WTC11 (cell line): ENCODE measurements around the gene EMILIN1. TPM values are rescaled to one million over a fixed set of nuclear protein-coding genes. Genes with fewer than 3 reads are reported as not detected.

Experiments
- total RNA-seq: library from RNA; stranded (reverse); gene quantifications from 3 replicates; pipeline ENCODE4 v1.2.3, GENCODE V29; 2021

EMILIN1 gene
- total RNA-seq, 1 experiment from 2014 or later, result 3.5 TPM

Other genes starting within 250 kb of the EMILIN1 start
- 7.6 to 12.1 TPM (median 9.2 TPM) in 3 replicates for gene DPYSL5, start 230.5 kb upstream of the EMILIN1 start, total RNA-seq
- 4.9 to 10.3 TPM (median 6.0 TPM) in 3 replicates for gene MAPRE3, start 108.0 kb upstream of the EMILIN1 start, total RNA-seq
- 46.4 to 57.1 TPM (median 48.9 TPM) in 3 replicates for gene TMEM214, start 45.6 kb upstream of the EMILIN1 start, total RNA-seq
- gene AGBL5, start 26.9 kb upstream of the EMILIN1 start, total RNA-seq, result 43.0 to 57.1 TPM (median 55.6 TPM) in 3 replicates
- gene OST4, start 7.0 kb upstream of the EMILIN1 start, total RNA-seq, result 210 to 239 TPM (median 226 TPM) in 3 replicates
- gene KHK, start 8.2 kb downstream of the EMILIN1 start, total RNA-seq, result 15.5 to 17.4 TPM (median 17.4 TPM) in 3 replicates
- 3.5 to 4.0 TPM (median 3.8 TPM) in 3 replicates for gene CGREF1, start 40.5 kb downstream of the EMILIN1 start, total RNA-seq
- gene ABHD1, start 45.2 kb downstream of the EMILIN1 start, total RNA-seq, result 0.31 to 0.62 TPM (median 0.53 TPM) in 3 replicates
- 56.7 to 69.2 TPM (median 56.7 TPM) in 3 replicates for gene PREB, start 56.0 kb downstream of the EMILIN1 start, total RNA-seq
- not detected in 3 replicates for gene PRR30, start 60.8 kb downstream of the EMILIN1 start, total RNA-seq
- gene TCF23, start 70.4 kb downstream of the EMILIN1 start, total RNA-seq, result 0.05 to 0.14 TPM (median 0.13 TPM) in 3 replicates
- 97.2 to 115 TPM (median 109 TPM) in 3 replicates for gene ATRAID, start 133.4 kb downstream of the EMILIN1 start, total RNA-seq
- gene SLC5A6, start 133.7 kb downstream of the EMILIN1 start, total RNA-seq, result 80.8 to 111 TPM (median 86.4 TPM) in 3 replicates
- 145 to 178 TPM (median 150 TPM) in 3 replicates for gene CAD, start 138.8 kb downstream of the EMILIN1 start, total RNA-seq
- 8.0 to 8.9 TPM (median 8.1 TPM) in 3 replicates for gene SLC30A3, start 184.4 kb downstream of the EMILIN1 start, total RNA-seq
- 0.18 to 0.44 TPM (median 0.34 TPM) in 3 replicates for gene DNAJC5G, start 196.8 kb downstream of the EMILIN1 start, total RNA-seq
- gene TRIM54, start 203.8 kb downstream of the EMILIN1 start, total RNA-seq, result 3.0 to 3.4 TPM (median 3.3 TPM) in 3 replicates
- 0.68 to 1.2 TPM (median 0.71 TPM) in 3 replicates for gene UCN, start 229.8 kb downstream of the EMILIN1 start, total RNA-seq
- 51.5 to 60.4 TPM (median 59.3 TPM) in 3 replicates for gene MPV17, start 244.5 kb downstream of the EMILIN1 start, total RNA-seq